K562 (cell line): ENCODE measurements around the gene PIERCE2. TPM values are rescaled to one million over a fixed set of nuclear protein-coding genes. Genes with fewer than 3 reads are reported as not detected.

Experiments used
- CBX1 ChIP-seq: sonication (generic); IDR thresholded peaks from 2 replicates; pipeline ENCODE4 v1.6.1; 2016; ENCODE audit warnings: antibody characterized with exemption, low read depth, mild to moderate bottlenecking
- CBX5 ChIP-seq: IDR thresholded peaks from 2 replicates; pipeline ENCODE4 v1.6.1; 2014; ENCODE audit warnings: low read depth, borderline replicate concordance
- CCNT2 ChIP-seq: IDR thresholded peaks from 2 replicates; pipeline ENCODE4 v1.6.1; 2011; ENCODE audit warnings: borderline replicate concordance, low read depth, mild to moderate bottlenecking, moderate library complexity, mixed read lengths, low read length; ENCODE audit not compliant: insufficient read length; ENCODE audit errors: extremely low read depth
- CTBP1 ChIP-seq: fragments of 450-650 bp; IDR thresholded peaks from 2 replicates; pipeline ENCODE4 v1.6.1; 2016; ENCODE audit warnings: borderline replicate concordance
- DIDO1 ChIP-seq: fragments of 450-650 bp; IDR thresholded peaks from 2 replicates; pipeline ENCODE4 v1.6.1; 2016; ENCODE audit warnings: low read depth, missing biosample characterization, missing genetic modification characterization
- HDAC3 ChIP-seq: fragments of 450-650 bp; IDR thresholded peaks from 2 replicates; pipeline ENCODE4 v1.6.1; 2018; ENCODE audit warnings: borderline replicate concordance, mild to moderate bottlenecking, moderate library complexity; ENCODE audit not compliant: partially characterized antibody
- KLF1 ChIP-seq: fragments of 450-650 bp; IDR thresholded peaks from 2 replicates; pipeline ENCODE4 v1.6.1; 2016; ENCODE audit warnings: missing genetic modification characterization, missing compliant biosample characterization
- MBD2 ChIP-seq: sonication (generic); IDR thresholded peaks from 2 replicates; pipeline ENCODE4 v1.6.1; 2016; ENCODE audit warnings: low read depth, borderline replicate concordance
- PML ChIP-seq: IDR thresholded peaks from 2 replicates; pipeline ENCODE4 v1.6.1; 2012; ENCODE audit warnings: low read length, inconsistent platforms
- RNF2 ChIP-seq: sonication (generic); IDR thresholded peaks from 2 replicates; pipeline ENCODE4 v1.6.1; 2016
- RNF219 ChIP-seq: fragments of 250-450 bp; sonication (Bioruptor Pico); IDR thresholded peaks from 2 replicates; pipeline ENCODE4 v1.5.0; 2022; ENCODE audit warnings: mild to moderate bottlenecking
- TCF7L2 ChIP-seq: fragments of 150-350 bp; IDR thresholded peaks from 2 replicates; pipeline ENCODE4 v1.6.1; 2016; ENCODE audit warnings: low read depth, mild to moderate bottlenecking, low read length, moderate library complexity
- TEAD4 ChIP-seq, 2 experiments: sonication (generic) in 1 of 2; formaldehyde crosslinking in 1 of 2; IDR thresholded peaks; 2 replicates each; pipeline versions ENCODE4 v1.6.1 to v1.8.0; 2012 to 2022; ENCODE audit warnings: borderline replicate concordance in 1 of 2, inconsistent platforms in 1 of 2, low read length in 1 of 2, mild to moderate bottlenecking in 1 of 2, missing genetic modification reagents in 1 of 2
- ZBTB33 ChIP-seq: sonication (generic); formaldehyde crosslinking; IDR thresholded peaks from 2 replicates; pipeline ENCODE4 v1.8.1; 2023; ENCODE audit warnings: mild to moderate bottlenecking, missing genetic modification reagents
- ZNF3 ChIP-seq: fragments of 250-450 bp; sonication (Bioruptor Pico); IDR thresholded peaks from 2 replicates; pipeline ENCODE4 v1.5.0; 2021; ENCODE audit warnings: mild to moderate bottlenecking, moderate library complexity
- ZNF589 ChIP-seq: fragments of 200-800 bp; sonication (Bioruptor generic); IDR thresholded peaks from 2 replicates; pipeline ENCODE4 v1.6.1; 2016; ENCODE audit warnings: low read depth, missing genetic modification characterization, missing compliant biosample characterization
- ZNF830 ChIP-seq: fragments of 250-450 bp; sonication (Bioruptor Pico); IDR thresholded peaks from 2 replicates; pipeline ENCODE4 v1.5.0; 2021; ENCODE audit warnings: mild to moderate bottlenecking
- polyA plus RNA-seq, 8 experiments: library from polyadenylated mRNA; depleted of rRNA in 4 of 8; stranded (reverse) in 5 of 8; unstranded in 3 of 8; fragments of >200 nt; fragmentation: Nextera tagmentation in 2 of 8; fragmentation: Illumina TruSeq in 1 of 8; extraction: Ambion mirVana in 2 of 8; extraction: Trizol in 1 of 8; gene quantifications; 2 replicates each; pipeline versions ENCODE4 v1.2.1 to v1.2.3, GENCODE V29; 2011 to 2014; ENCODE audit warnings: inconsistent platforms in 1 of 8, missing spikeins in 1 of 8
- total RNA-seq, 7 experiments: library from RNA; depleted of rRNA in 6 of 7; stranded (reverse); fragments of >200 nt in 6 of 7; fragmentation: Illumina TruSeq in 2 of 7; extraction: Trizol in 2 of 7; gene quantifications; 2 replicates each; pipeline versions ENCODE4 v1.2.1 to v1.2.3, GENCODE V29; 2011 to 2021; ENCODE audit warnings: low replicate concordance in 1 of 7
- TF ChIP-seq, protein P1 (sequence below), 2 experiments: fragments of 450-650 bp; conservative IDR thresholded peaks; 2 replicates each; pipeline ENCODE4 v1.6.1; 2017; ENCODE audit warnings: mild to moderate bottlenecking in 2 of 2, moderate library complexity in 2 of 2

PIERCE2 gene
- total and polyA plus RNA-seq, 9 of the 15 experiments (the other 6 are each of a cell fraction or from before 2014, with no cell fraction given) = 2.9 to 4.8 (median 4.0) TPM

DNA sequence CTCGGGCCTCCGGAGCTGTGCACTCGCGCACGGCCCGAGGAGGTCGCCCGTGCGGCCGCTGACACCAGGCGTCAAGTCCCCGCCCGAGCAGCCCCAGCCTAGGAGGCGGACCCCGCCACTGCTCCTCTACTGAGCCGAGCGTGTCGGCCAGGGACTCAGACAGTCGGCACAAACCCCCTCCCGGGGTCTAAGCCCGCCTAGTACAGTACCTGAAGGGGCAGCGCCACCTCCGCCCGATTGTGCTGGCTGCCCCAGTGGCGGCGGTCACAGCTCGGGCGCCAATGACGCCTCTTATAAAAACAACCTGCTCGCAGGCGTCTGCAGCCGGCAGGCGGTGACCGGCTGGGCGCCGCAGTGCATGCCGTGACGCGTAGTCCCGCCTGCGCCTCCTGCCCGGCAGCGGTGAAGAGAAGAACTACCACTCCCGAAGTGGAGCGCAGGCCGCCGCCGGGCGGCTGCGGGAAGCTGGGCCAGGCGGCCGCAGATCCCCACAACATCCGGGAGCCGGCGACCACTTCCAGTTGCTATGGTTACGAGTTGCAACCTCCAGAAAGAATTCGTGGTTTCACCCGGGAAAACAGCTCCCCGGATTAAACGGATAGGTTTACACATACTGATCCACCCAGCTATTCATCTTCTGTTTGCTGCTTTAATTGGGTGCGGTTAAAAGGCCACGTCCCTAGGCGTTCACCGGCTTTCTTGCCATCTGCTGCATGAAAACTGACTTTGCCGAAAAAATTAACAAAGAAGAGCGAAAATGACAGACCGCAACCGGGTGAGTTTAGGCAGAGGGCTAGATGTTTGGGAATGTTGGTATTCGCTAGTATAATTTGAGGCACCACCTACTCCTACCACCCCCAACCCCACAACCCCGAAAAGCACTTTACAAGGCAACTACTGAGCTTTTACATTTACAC, at the start of gene PIERCE2, which contains the start of gene CCPG1 (continued):
- TF ChIP-seq ZBTB33 (CRISPR knock-in tag) (peak; percentile 78; the same call in 1 of the 2 replicates), ZNF830 (0 out of 2 replicates have a peak, but pooled peaks have one; percentile 56), PML (peak; percentile 16; the same call in 1 of the 2 replicates), CBX5 (0 out of 2 replicates have a peak, but pooled peaks have one; percentile 37), RNF2 (peak; percentile 63), ZNF589 (CRISPR knock-in tag) (0 out of 2 replicates have a peak, but pooled peaks have one; percentile 20), TEAD4 (IDR thresholded peaks at IDR 0.05; ENCODE audit: low read length) (no peak), TEAD4 (CRISPR knock-in tag; IDR thresholded peaks at IDR 0.05; ENCODE audit: borderline replicate concordance) (no peak), MBD2 (peak; percentile 50; the same call in 1 of the 2 replicates), CCNT2 (peak; percentile 89), ZNF3 (CRISPR knock-in tag) (no peak), CTBP1 (peak; percentile 83; the same call in 1 of the 2 replicates), CBX1 (peak; percentile 83; the same call in 1 of the 2 replicates), DIDO1 (tag) (no peak), HDAC3 (peak; percentile 44), TCF7L2 (no peak), RNF219 (CRISPR knock-in tag) (no peak), KLF1 (tag) (no peak)
- TF ChIP-seq, protein P1, sequence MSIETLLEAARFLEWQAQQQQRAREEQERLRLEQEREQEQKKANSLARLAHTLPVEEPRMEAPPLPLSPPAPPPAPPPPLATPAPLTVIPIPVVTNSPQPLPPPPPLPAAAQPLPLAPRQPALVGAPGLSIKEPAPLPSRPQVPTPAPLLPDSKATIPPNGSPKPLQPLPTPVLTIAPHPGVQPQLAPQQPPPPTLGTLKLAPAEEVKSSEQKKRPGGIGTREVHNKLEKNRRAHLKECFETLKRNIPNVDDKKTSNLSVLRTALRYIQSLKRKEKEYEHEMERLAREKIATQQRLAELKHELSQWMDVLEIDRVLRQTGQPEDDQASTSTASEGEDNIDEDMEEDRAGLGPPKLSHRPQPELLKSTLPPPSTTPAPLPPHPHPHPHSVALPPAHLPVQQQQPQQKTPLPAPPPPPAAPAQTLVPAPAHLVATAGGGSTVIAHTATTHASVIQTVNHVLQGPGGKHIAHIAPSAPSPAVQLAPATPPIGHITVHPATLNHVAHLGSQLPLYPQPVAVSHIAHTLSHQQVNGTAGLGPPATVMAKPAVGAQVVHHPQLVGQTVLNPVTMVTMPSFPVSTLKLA (conservative IDR thresholded peaks at IDR 0.05) = peak; percentile 86 to 96
